HCT116 (cell line): ENCODE measurements around the gene SIAE. TPM values are rescaled to one million over a fixed set of nuclear protein-coding genes. Genes with fewer than 3 reads are reported as not detected.

Experiments used
- ATAC-seq: fragments of 200-7000 bp; cut with Tn5 transposase; 2 replicates; pipeline ENCODE4 v1.9.1; 2020; ENCODE audit warnings: mild to moderate bottlenecking, moderate library complexity
- BruUV-seq: library from RNA; stranded (reverse); fragments of 400-500 nt; replicated peaks from 2 replicates; lab custom pipeline; 2021; lab: Mats Ljungman, UMichigan
- CTCF ChIA-PET: fragments of 300-600 bp; sonication (Branson Sonifier 250); formaldehyde crosslinking; loops from one replicate; lab custom pipeline; 2021; ENCODE audit warnings: antibody characterized with exemption; lab: Charles Lee
- POLR2A ChIA-PET: fragments of 300-600, 350-600 bp; sonication (Branson Sonifier 250); formaldehyde crosslinking; loops from one replicate; lab custom pipeline; 2021; ENCODE audit warnings: antibody characterized with exemption; lab: Charles Lee
- RAD21 ChIA-PET, 2 experiments: fragments of 300-600 bp; sonication (Branson Sonifier 250); formaldehyde crosslinking; loops; one replicate each; lab custom pipeline; 2023; ENCODE audit warnings: low total read pairs in 2 of 2; ENCODE audit not compliant: uncharacterized antibody in 2 of 2, unreplicated experiment in 2 of 2, low non-redundant PET in 1 of 2; lab: Charles Lee
- DNase-seq: peaks from one replicate; pipeline ENCODE4 v3.0.0-alpha.2; 2010; ENCODE audit warnings: low read depth, low spot score
- H2AFZ ChIP-seq: fragments of 200-600 bp; shearing (Covaris generic), sonication (generic); 2 replicates; pipeline ENCODE4 v1.6.1; 2017; ENCODE audit warnings: low read depth, mixed run types, mixed read lengths, antibody characterized with exemption, low read length; ENCODE audit not compliant: poor library complexity, severe bottlenecking
- H3K27ac ChIP-seq: 2 replicates; pipeline ENCODE4 v1.5.1; 2012; ENCODE audit warnings: low read depth, low read length
- H3K27me3 ChIP-seq: fragments of 200-600 bp; sonication (generic); 2 replicates; pipeline ENCODE4 v1.6.1; 2016; ENCODE audit warnings: mixed run types, low read length, mixed read lengths; ENCODE audit not compliant: insufficient read depth
- H3K36me3 ChIP-seq, 2 experiments: fragments of 200-500 bp in 1 of 2; fragments of 200-600 bp in 1 of 2; sonication (Bioruptor generic) in 1 of 2; sonication (generic) in 1 of 2; 2 replicates each; pipeline versions ENCODE4 v1.5.1 to v1.6.1; 2014 to 2016; ENCODE audit warnings: low read length in 2 of 2, inconsistent platforms in 1 of 2, mixed read lengths in 1 of 2, mixed run types in 1 of 2; ENCODE audit not compliant: insufficient read depth in 2 of 2, control insufficient read depth in 1 of 2
- H3K4me1 ChIP-seq, 2 experiments: fragments of 200-600 bp in 1 of 2; sonication (generic) in 1 of 2; 2 replicates each; pipeline versions ENCODE4 v1.5.1 to v1.6.1; 2012 to 2017; ENCODE audit warnings: low read length in 2 of 2, inconsistent platforms in 1 of 2, mild to moderate bottlenecking in 1 of 2, mixed read lengths in 1 of 2, mixed run types in 1 of 2, moderate library complexity in 1 of 2; ENCODE audit not compliant: insufficient read depth in 2 of 2, control insufficient read depth in 1 of 2
- H3K4me2 ChIP-seq: fragments of 200-600 bp; sonication (generic); 2 replicates; pipeline ENCODE4 v1.6.1; 2017; ENCODE audit warnings: mixed run types, low read length, mixed read lengths
- H3K4me3 ChIP-seq, 2 experiments: fragments of 200-600 bp in 1 of 2; sonication (generic) in 1 of 2; replicated peaks in 1 of 2; 2 replicates each; pipeline ENCODE4 v1.5.1; 2011 to 2016; ENCODE audit warnings: low read length in 2 of 2, control low read depth in 1 of 2, low read depth in 1 of 2, mild to moderate bottlenecking in 1 of 2, mixed read lengths in 1 of 2, mixed run types in 1 of 2
- H3K79me2 ChIP-seq: fragments of 200-600 bp; sonication (generic); 2 replicates; pipeline ENCODE4 v1.6.1; 2017; ENCODE audit warnings: mild to moderate bottlenecking, mixed run types, low read length, moderate library complexity, mixed read lengths; ENCODE audit not compliant: insufficient read depth
- H3K9ac ChIP-seq: fragments of 200-600 bp; sonication (generic); 2 replicates; pipeline ENCODE4 v1.6.1; 2016; ENCODE audit warnings: low read length, mixed read lengths
- H3K9me2 ChIP-seq: fragments of 200-600 bp; sonication (generic), shearing (Covaris generic); 2 replicates; pipeline ENCODE4 v1.6.1; 2017; ENCODE audit warnings: mixed run types, mild to moderate bottlenecking, moderate library complexity; ENCODE audit not compliant: insufficient read depth
- H3K9me3 ChIP-seq, 2 experiments: fragments of 200-500 bp in 1 of 2; fragments of 200-600 bp in 1 of 2; sonication (Bioruptor generic) in 1 of 2; sonication (generic) in 1 of 2; 2 replicates each; pipeline ENCODE4 v1.6.1; 2014 to 2017; ENCODE audit warnings: low read length in 2 of 2, mixed read lengths in 2 of 2, inconsistent platforms in 1 of 2, low read depth in 1 of 2, mild to moderate bottlenecking in 1 of 2, mixed run types in 1 of 2, moderate library complexity in 1 of 2; ENCODE audit not compliant: control insufficient read depth in 1 of 2, insufficient read depth in 1 of 2
- H4K20me1 ChIP-seq: fragments of 200-600 bp; sonication (generic), shearing (Covaris generic); 2 replicates; pipeline ENCODE4 v1.6.1; 2017; ENCODE audit warnings: mixed run types, mild to moderate bottlenecking, moderate library complexity; ENCODE audit not compliant: insufficient read depth
- CEBPB ChIP-seq: IDR thresholded peaks from 2 replicates; pipeline ENCODE4 v1.6.1; 2012; ENCODE audit warnings: low read depth
- EGR1 ChIP-seq: IDR thresholded peaks from 2 replicates; pipeline ENCODE4 v1.6.1; 2012; ENCODE audit warnings: low read depth
- ELF1 ChIP-seq: IDR thresholded peaks from 2 replicates; pipeline ENCODE4 v1.6.1; 2012; ENCODE audit warnings: low read depth, borderline replicate concordance
- EZH2 ChIP-seq: fragments of 200-600 bp; sonication (generic); IDR thresholded peaks from 2 replicates; pipeline ENCODE4 v1.6.1; 2017; ENCODE audit warnings: antibody characterized with exemption, mixed run types
- EZH2phosphoT487 ChIP-seq: fragments of 200-600 bp; IDR thresholded peaks from 2 replicates; pipeline ENCODE4 v1.6.1; 2018; ENCODE audit warnings: antibody characterized with exemption, borderline replicate concordance
- FOSL1 ChIP-seq: IDR thresholded peaks from 2 replicates; pipeline ENCODE4 v1.6.1; 2012; ENCODE audit warnings: low read depth
- JUND ChIP-seq: IDR thresholded peaks from 2 replicates; pipeline ENCODE4 v1.6.1; 2012
- POLR2A ChIP-seq: IDR thresholded peaks from 2 replicates; pipeline ENCODE4 v1.7.0; 2011; ENCODE audit warnings: borderline replicate concordance; ENCODE audit not compliant: insufficient read depth, insufficient read length; ENCODE audit errors: extremely low read depth
- POLR2AphosphoS5 ChIP-seq: IDR thresholded peaks from 2 replicates; pipeline ENCODE4 v1.6.1; 2011; ENCODE audit warnings: mild to moderate bottlenecking, low read depth, low read length, moderate library complexity
- SP1 ChIP-seq: IDR thresholded peaks from 2 replicates; pipeline ENCODE4 v1.6.1; 2012; ENCODE audit warnings: low read depth
- SRF ChIP-seq: IDR thresholded peaks from 2 replicates; pipeline ENCODE4 v1.6.1; 2012; ENCODE audit warnings: low read depth
- TCF7L2 ChIP-seq: IDR thresholded peaks from 2 replicates; pipeline ENCODE4 v1.7.0; 2011; ENCODE audit warnings: borderline replicate concordance, inconsistent platforms; ENCODE audit not compliant: insufficient read depth, insufficient read length; ENCODE audit errors: extremely low read depth
- YY1 ChIP-seq: IDR thresholded peaks from 2 replicates; pipeline ENCODE4 v1.6.1; 2011; ENCODE audit warnings: low read length, low read depth, moderate library complexity, mild to moderate bottlenecking; ENCODE audit not compliant: insufficient replicate concordance; ENCODE audit errors: extremely low read depth
- ZFX ChIP-seq: fragments of 450-650 bp; IDR thresholded peaks from 2 replicates; pipeline ENCODE4 v1.6.1; 2017
- intact Hi-C: fragments of 100-400 bp; cut with micrococcal nuclease; formaldehyde crosslinking; loops from 2 replicates; pipeline ENCODE4 v1.10.0; 2022
- total RNA-seq: library from RNA; stranded (reverse); gene quantifications from one replicate; pipeline ENCODE4 v1.2.1, GENCODE V29; 2021; ENCODE audit not compliant: unreplicated experiment
- TF ChIP-seq, protein P1 (sequence below), 3 experiments: fragments of 200-600 bp in 1 of 3; sonication (generic) in 1 of 3; IDR thresholded peaks in 2 of 3; conservative IDR thresholded peaks in 1 of 3; 2 replicates each; pipeline ENCODE4 v1.5.1; 2012 to 2017; ENCODE audit warnings: low read depth in 2 of 3, low read length in 2 of 3, antibody characterized with exemption in 1 of 3, borderline replicate concordance in 1 of 3, control low read depth in 1 of 3, mild to moderate bottlenecking in 1 of 3, mixed read lengths in 1 of 3, mixed run types in 1 of 3, moderate library complexity in 1 of 3; ENCODE audit not compliant: insufficient read depth in 1 of 3
- TF ChIP-seq, protein P2 (sequence below): IDR thresholded peaks from 2 replicates; pipeline ENCODE4 v1.6.1; 2011; ENCODE audit warnings: mild to moderate bottlenecking, low read length, moderate library complexity; ENCODE audit not compliant: insufficient replicate concordance; ENCODE audit errors: extremely low read depth
- TF ChIP-seq, protein P3 (sequence below): IDR thresholded peaks from 2 replicates; pipeline ENCODE4 v1.6.1; 2012
- TF ChIP-seq, protein P4 (sequence below): IDR thresholded peaks from 2 replicates; pipeline ENCODE4 v1.6.1; 2012
- TF ChIP-seq, protein P5 (sequence below): IDR thresholded peaks from 2 replicates; pipeline ENCODE4 v1.6.1; 2012; ENCODE audit warnings: low read depth

SIAE gene
- total RNA-seq, 1 experiment from 2014 or later = 39.2 TPM

DNA sequence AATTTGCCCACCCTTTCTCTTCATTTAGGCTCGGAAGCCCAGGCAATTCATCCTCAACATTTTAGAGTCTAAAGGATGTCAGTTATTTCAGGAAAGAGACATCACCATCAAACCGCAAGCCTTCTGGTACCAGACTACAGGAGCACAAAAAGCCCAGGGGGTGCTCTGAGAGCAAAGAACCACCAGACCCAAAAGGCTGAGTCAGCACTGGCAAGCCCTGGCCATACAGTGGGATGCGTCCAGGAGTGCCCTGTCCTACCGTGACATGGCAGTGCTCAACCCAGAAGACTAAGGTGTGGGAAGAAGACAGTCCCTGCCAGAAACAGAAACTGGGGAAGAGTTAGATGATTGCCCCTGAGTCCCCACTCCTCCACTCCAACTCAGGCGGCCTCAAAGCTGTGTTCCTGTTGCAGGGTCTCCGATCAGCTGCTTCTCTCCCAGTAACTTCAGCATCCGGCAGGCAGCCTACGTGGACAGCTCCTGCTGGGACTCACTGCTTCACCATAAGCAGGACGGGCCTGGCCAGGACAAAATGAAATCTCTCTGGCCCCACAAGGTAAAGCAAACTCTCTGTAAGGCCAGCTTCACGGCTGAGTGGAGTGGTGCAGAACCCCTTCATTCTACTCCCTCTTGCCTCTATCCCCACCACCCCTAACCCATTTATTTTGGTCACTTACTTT lies 60.8 kb downstream of the SIAE start:
- Histone ChIP-seq H3K9me3 (no peaks in the 10 kb centered on the region), H3K9ac (no peak overlapping the region), H3K4me3 (no peak overlapping the region), H3K27me3 (no peaks in the 10 kb centered on the region), H4K20me1 (no peaks in the 10 kb centered on the region), H3K4me2 (no peak overlapping the region), H3K36me3 (no peaks in the 10 kb centered on the region), H3K27ac (no peak overlapping the region), H3K4me1 (no peaks in the 10 kb centered on the region), H3K9me2 (no peaks in the 10 kb centered on the region), H3K79me2 (no peaks in the 10 kb centered on the region), H2AFZ (no peak overlapping the region)
- CTCF ChIA-PET = no interaction called here
- POLR2A ChIA-PET = no interaction called here
- ATAC-seq = no peak
- TF ChIP-seq FOSL1 (no peak), CEBPB (no peak), SP1 (no peak), ZFX (no peak), EZH2phosphoT487 (no peak), YY1 (no peak), POLR2A (no peak), EZH2 (no peak), ELF1 (no peak), JUND (no peak), EGR1 (no peak), TCF7L2 (no peak), POLR2AphosphoS5 (no peak), SRF (no peak)
- TF ChIP-seq, protein P1, sequence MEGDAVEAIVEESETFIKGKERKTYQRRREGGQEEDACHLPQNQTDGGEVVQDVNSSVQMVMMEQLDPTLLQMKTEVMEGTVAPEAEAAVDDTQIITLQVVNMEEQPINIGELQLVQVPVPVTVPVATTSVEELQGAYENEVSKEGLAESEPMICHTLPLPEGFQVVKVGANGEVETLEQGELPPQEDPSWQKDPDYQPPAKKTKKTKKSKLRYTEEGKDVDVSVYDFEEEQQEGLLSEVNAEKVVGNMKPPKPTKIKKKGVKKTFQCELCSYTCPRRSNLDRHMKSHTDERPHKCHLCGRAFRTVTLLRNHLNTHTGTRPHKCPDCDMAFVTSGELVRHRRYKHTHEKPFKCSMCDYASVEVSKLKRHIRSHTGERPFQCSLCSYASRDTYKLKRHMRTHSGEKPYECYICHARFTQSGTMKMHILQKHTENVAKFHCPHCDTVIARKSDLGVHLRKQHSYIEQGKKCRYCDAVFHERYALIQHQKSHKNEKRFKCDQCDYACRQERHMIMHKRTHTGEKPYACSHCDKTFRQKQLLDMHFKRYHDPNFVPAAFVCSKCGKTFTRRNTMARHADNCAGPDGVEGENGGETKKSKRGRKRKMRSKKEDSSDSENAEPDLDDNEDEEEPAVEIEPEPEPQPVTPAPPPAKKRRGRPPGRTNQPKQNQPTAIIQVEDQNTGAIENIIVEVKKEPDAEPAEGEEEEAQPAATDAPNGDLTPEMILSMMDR (IDR thresholded peaks at IDR 0.05 in 2 of 3, conservative IDR thresholded peaks at IDR 0.05 in 1 of 3; ENCODE audit: borderline replicate concordance in 1 of 3, insufficient read depth in 1 of 3, low read depth in 2 of 3, low read length in 2 of 3) = no peak
- TF ChIP-seq, protein P2, sequence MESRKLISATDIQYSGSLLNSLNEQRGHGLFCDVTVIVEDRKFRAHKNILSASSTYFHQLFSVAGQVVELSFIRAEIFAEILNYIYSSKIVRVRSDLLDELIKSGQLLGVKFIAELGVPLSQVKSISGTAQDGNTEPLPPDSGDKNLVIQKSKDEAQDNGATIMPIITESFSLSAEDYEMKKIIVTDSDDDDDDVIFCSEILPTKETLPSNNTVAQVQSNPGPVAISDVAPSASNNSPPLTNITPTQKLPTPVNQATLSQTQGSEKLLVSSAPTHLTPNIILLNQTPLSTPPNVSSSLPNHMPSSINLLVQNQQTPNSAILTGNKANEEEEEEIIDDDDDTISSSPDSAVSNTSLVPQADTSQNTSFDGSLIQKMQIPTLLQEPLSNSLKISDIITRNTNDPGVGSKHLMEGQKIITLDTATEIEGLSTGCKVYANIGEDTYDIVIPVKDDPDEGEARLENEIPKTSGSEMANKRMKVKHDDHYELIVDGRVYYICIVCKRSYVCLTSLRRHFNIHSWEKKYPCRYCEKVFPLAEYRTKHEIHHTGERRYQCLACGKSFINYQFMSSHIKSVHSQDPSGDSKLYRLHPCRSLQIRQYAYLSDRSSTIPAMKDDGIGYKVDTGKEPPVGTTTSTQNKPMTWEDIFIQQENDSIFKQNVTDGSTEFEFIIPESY = no peak
- TF ChIP-seq, protein P3, sequence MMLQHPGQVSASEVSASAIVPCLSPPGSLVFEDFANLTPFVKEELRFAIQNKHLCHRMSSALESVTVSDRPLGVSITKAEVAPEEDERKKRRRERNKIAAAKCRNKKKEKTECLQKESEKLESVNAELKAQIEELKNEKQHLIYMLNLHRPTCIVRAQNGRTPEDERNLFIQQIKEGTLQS = no peak
- TF ChIP-seq, protein P4, sequence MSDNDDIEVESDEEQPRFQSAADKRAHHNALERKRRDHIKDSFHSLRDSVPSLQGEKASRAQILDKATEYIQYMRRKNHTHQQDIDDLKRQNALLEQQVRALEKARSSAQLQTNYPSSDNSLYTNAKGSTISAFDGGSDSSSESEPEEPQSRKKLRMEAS = no peak
- TF ChIP-seq, protein P5, sequence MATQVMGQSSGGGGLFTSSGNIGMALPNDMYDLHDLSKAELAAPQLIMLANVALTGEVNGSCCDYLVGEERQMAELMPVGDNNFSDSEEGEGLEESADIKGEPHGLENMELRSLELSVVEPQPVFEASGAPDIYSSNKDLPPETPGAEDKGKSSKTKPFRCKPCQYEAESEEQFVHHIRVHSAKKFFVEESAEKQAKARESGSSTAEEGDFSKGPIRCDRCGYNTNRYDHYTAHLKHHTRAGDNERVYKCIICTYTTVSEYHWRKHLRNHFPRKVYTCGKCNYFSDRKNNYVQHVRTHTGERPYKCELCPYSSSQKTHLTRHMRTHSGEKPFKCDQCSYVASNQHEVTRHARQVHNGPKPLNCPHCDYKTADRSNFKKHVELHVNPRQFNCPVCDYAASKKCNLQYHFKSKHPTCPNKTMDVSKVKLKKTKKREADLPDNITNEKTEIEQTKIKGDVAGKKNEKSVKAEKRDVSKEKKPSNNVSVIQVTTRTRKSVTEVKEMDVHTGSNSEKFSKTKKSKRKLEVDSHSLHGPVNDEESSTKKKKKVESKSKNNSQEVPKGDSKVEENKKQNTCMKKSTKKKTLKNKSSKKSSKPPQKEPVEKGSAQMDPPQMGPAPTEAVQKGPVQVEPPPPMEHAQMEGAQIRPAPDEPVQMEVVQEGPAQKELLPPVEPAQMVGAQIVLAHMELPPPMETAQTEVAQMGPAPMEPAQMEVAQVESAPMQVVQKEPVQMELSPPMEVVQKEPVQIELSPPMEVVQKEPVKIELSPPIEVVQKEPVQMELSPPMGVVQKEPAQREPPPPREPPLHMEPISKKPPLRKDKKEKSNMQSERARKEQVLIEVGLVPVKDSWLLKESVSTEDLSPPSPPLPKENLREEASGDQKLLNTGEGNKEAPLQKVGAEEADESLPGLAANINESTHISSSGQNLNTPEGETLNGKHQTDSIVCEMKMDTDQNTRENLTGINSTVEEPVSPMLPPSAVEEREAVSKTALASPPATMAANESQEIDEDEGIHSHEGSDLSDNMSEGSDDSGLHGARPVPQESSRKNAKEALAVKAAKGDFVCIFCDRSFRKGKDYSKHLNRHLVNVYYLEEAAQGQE = no peak
- RAD21 ChIA-PET = no interaction called here
- DNase-seq = no peak
- intact Hi-C loops = no loop called here
- BruUV-seq = no TSS peak
